Hepatocyte (in vitro differentiated cells): ENCODE results near the gene KSR2. TPM values are rescaled to one million over a fixed set of nuclear protein-coding genes. Genes with fewer than 3 reads are reported as not detected.

ENCODE experiments used
- DNase-seq: peaks from one replicate; pipeline ENCODE4 v3.0.0-alpha.2; 2016; ENCODE audit warnings: low spot score
- H2AFZ ChIP-seq: fragments of 200-600 bp; sonication (generic); 2 replicates; pipeline ENCODE4 v1.6.0; 2016; ENCODE audit warnings: antibody characterized with exemption, mild to moderate bottlenecking
- H3K27ac ChIP-seq: fragments of 200-600 bp; sonication (generic); 2 replicates; pipeline ENCODE4 v1.5.1; 2016; ENCODE audit warnings: mild to moderate bottlenecking
- H3K27me3 ChIP-seq: fragments of 200-600 bp; sonication (generic); 2 replicates; pipeline ENCODE4 v1.6.1; 2016
- H3K36me3 ChIP-seq: fragments of 200-600 bp; sonication (generic); replicated peaks from 2 replicates; pipeline ENCODE4 v1.5.1; 2016; ENCODE audit warnings: low read depth; ENCODE audit not compliant: insufficient read depth
- H3K4me1 ChIP-seq: fragments of 200-600 bp; sonication (generic); 2 replicates; pipeline ENCODE4 v1.5.1; 2016; ENCODE audit warnings: mild to moderate bottlenecking, moderate library complexity; ENCODE audit not compliant: insufficient read depth
- H3K4me2 ChIP-seq: fragments of 200-600 bp; sonication (generic); 2 replicates; pipeline ENCODE4 v1.6.0; 2016
- H3K4me3 ChIP-seq: fragments of 200-600 bp; sonication (generic); 2 replicates; pipeline ENCODE4 v1.5.1; 2016; ENCODE audit warnings: mild to moderate bottlenecking
- H3K79me2 ChIP-seq: fragments of 200-600 bp; sonication (generic); 2 replicates; pipeline ENCODE4 v1.6.0; 2017; ENCODE audit warnings: mild to moderate bottlenecking
- H3K9me2 ChIP-seq: fragments of 200-600 bp; sonication (generic); replicated peaks from 2 replicates; pipeline ENCODE4 v1.6.0; 2017; ENCODE audit warnings: mild to moderate bottlenecking; ENCODE audit not compliant: insufficient read depth
- H3K9me3 ChIP-seq: fragments of 200-600 bp; sonication (generic); 2 replicates; pipeline ENCODE4 v1.5.1; 2016; ENCODE audit warnings: low read depth, mild to moderate bottlenecking
- H4K20me1 ChIP-seq: fragments of 200-600 bp; sonication (generic); 2 replicates; pipeline ENCODE4 v1.6.0; 2016; ENCODE audit warnings: mild to moderate bottlenecking; ENCODE audit not compliant: insufficient read depth, poor library complexity, severe bottlenecking
- EZH2 ChIP-seq: fragments of 200-600 bp; sonication (generic); IDR thresholded peaks from 2 replicates; pipeline ENCODE4 v1.6.1; 2016; ENCODE audit warnings: antibody characterized with exemption, mild to moderate bottlenecking, borderline replicate concordance
- EZH2phosphoT487 ChIP-seq: fragments of 200-600 bp; sonication (generic); IDR thresholded peaks from one replicate; pipeline ENCODE4 v1.6.1; 2018; ENCODE audit warnings: antibody characterized with exemption, mild to moderate bottlenecking, low read depth, moderate library complexity; ENCODE audit not compliant: unreplicated experiment, severe bottlenecking
- WGBS: methylation state at CpG from one replicate; pipeline ENCODE4 v1.1.6; 2016; ENCODE audit warnings: low lambda C conversion rate; ENCODE audit errors: missing lambda C conversion rate; 5-methylcytosine and 5-hydroxymethylcytosine counted together
- polyA plus RNA-seq: library from polyadenylated mRNA; unstranded; fragments of >200 nt; fragmentation: Nextera tagmentation; extraction: Ambion mirVana; gene quantifications from 2 replicates; pipeline ENCODE4 v1.2.1, GENCODE V29; 2016
- total RNA-seq: library from RNA; depleted of rRNA; stranded (reverse); fragments of >200 nt; gene quantifications from 2 replicates; pipeline ENCODE4 v1.2.3, GENCODE V29; 2014
- TF ChIP-seq, protein P1 (sequence below): fragments of 200-600 bp; sonication (generic); IDR thresholded peaks from 2 replicates; pipeline ENCODE4 v1.5.1; 2016; ENCODE audit warnings: antibody characterized with exemption, mild to moderate bottlenecking; ENCODE audit not compliant: poor library complexity

KSR2 gene
- total and polyA plus RNA-seq, 2 experiments from 2014 or later, result 0.37 to 0.46 TPM

DNA sequence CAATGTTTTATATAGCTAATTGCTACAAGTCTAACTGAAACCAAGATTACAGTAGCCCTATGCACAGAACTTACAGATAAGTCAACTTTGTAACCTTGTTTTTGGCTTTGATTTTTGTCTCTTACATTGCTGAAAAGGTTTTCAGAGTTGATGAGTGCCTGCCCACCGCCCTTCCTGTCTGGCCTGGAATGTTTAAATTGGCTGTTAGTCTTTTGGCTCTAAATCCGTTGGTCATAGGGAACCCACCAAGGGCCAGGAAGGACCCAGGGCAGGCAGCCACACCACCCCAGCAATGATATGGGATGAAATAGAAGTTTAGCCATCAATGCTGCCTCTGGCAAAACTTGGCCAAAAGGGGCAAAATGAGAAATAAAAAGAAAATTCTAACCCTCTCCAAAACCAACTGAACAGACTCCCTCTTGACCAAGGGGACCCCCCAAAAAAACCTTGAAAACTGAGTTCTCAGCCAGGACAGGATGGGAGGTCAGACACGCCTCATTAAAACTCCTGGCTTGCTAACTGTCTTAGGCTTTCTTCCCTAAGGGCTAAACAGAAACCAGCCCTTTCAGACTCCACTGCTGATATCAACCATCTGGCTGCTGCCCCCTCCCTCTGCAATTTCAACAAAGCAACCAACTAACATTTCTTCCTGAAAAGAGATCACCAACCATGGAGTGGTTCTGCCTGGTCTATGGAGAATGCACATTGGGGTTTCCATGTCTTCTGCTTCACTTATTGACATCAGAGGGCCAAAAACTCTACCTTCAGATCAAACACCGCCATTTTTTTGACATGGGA lies 365.3 kb downstream of the KSR2 start:
- WGBS, result 71% methylated on average over 4 of the region's 4 CpGs
- no peaks in the 10 kb centered on the region for H3K4me1 ChIP-seq

DNA sequence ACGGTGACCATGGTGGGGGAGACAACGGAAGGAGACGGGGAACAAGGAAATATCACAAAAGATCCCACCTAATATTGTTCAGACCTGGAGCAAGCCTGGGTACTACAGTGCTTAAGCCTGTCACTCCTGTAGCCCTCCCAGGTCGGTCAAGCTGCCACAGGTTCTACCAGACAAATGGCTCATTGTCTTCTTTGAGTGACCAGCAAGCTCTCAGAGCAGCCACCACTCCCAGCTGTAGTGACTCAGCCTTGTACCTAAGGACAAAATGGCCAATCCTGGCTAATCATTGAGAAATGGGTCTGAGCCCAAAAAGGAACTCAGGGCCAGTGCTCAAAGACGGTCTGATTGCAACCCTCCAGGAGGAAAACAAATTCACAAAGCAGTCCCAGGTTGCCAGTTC lies 368.9 kb downstream of the KSR2 start:
- Histone ChIP-seq H4K20me1 (no peaks in the 10 kb centered on the region), H3K9me2 (no peaks in the 10 kb centered on the region), H3K4me3 (no peak overlapping the region), H3K4me1 (no peaks in the 10 kb centered on the region), H3K27ac (no peak overlapping the region), H3K36me3 (no peaks in the 10 kb centered on the region), H3K79me2 (no peaks in the 10 kb centered on the region), H2AFZ (no peak overlapping the region), H3K4me2 (no peak overlapping the region), H3K27me3 (no peaks in the 10 kb centered on the region), H3K9me3 (no peaks in the 10 kb centered on the region)
- DNase-seq, result no peak
- WGBS, result 75% methylated on average over 5 of the region's 5 CpGs
- TF ChIP-seq, protein P1, sequence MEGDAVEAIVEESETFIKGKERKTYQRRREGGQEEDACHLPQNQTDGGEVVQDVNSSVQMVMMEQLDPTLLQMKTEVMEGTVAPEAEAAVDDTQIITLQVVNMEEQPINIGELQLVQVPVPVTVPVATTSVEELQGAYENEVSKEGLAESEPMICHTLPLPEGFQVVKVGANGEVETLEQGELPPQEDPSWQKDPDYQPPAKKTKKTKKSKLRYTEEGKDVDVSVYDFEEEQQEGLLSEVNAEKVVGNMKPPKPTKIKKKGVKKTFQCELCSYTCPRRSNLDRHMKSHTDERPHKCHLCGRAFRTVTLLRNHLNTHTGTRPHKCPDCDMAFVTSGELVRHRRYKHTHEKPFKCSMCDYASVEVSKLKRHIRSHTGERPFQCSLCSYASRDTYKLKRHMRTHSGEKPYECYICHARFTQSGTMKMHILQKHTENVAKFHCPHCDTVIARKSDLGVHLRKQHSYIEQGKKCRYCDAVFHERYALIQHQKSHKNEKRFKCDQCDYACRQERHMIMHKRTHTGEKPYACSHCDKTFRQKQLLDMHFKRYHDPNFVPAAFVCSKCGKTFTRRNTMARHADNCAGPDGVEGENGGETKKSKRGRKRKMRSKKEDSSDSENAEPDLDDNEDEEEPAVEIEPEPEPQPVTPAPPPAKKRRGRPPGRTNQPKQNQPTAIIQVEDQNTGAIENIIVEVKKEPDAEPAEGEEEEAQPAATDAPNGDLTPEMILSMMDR, result no peak
- TF ChIP-seq EZH2phosphoT487 (no peak), EZH2 (no peak)

More for the DNA sequence above, 365.3 kb downstream of the KSR2 start:
- peaks cover 5% of the 10 kb centered on the region for H3K27me3 ChIP-seq
- no peak overlapping the region for H3K4me2 ChIP-seq
- no peak for DNase-seq
- TF ChIP-seq, protein P1, result no peak
- TF ChIP-seq EZH2phosphoT487 (no peak), EZH2 (no peak)
- H4K20me1 ChIP-seq, result no peaks in the 10 kb centered on the region
- no peak overlapping the region for H3K27ac ChIP-seq
- no peaks in the 10 kb centered on the region for H3K36me3 ChIP-seq
- H3K9me2 ChIP-seq, result no peaks in the 10 kb centered on the region
- H3K9me3 ChIP-seq, result no peaks in the 10 kb centered on the region
- H3K4me3 ChIP-seq, result no peak overlapping the region
- H3K79me2 ChIP-seq, result no peaks in the 10 kb centered on the region
- no peak overlapping the region for H2AFZ ChIP-seq

DNA sequence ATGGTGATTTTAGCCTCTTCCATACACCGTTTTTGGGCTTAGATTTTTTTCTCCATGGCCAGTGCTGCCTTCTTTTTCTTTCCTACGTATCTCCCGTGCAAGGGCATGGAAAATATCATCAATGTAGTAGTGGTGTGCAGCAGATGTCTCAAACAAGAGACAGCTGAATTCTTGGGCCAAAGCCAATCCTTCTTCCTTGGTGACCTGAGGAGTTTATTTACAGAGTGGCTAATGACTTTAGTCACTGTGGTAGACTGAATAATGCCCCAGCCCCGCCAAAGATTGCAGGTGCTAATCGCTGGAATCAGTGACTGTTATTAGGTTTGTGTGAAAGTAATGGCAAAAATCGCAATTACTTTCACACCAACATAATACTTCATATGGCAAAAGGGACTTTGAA lies 371.8 kb downstream of the KSR2 start:
- H3K27ac ChIP-seq, result no peak overlapping the region
- no peak overlapping the region for H3K4me2 ChIP-seq
- H2AFZ ChIP-seq, result no peak overlapping the region
- no peaks in the 10 kb centered on the region for H3K79me2 ChIP-seq
- 56% methylated on average over 6 of the region's 6 CpGs for WGBS
- H3K9me3 ChIP-seq, result no peaks in the 10 kb centered on the region
- H3K27me3 ChIP-seq, result no peaks in the 10 kb centered on the region
- DNase-seq, result no peak
- no peaks in the 10 kb centered on the region for H3K9me2 ChIP-seq
- no peaks in the 10 kb centered on the region for H3K36me3 ChIP-seq
- TF ChIP-seq EZH2phosphoT487 (no peak), EZH2 (no peak)
- TF ChIP-seq, protein P1, result no peak
- no peak overlapping the region for H3K4me3 ChIP-seq
- H3K4me1 ChIP-seq, result peaks cover 7% of the 10 kb centered on the region
- H4K20me1 ChIP-seq, result no peaks in the 10 kb centered on the region
